CD4-positive, alpha-beta T cell treated with Interleukin-4 for 4 hours (primary cell): ENCODE data around the gene LETM1.

Experiments used
- DNase-seq: peaks from one replicate; pipeline ENCODE4 v3.0.0-alpha.2; 2020

The LETM1 gene

GRCh38 chr4:1804638-1805492 is 51.1 kb downstream of the LETM1 start:
- DNase-seq = no peak

GRCh38 chr4:1803523-1804423 is 52.2 kb downstream of the LETM1 start:
- no peak for DNase-seq

- no peak for DNase-seq
Observed at GRCh38 chr4:1802720-1803522, 53.0 kb downstream of the LETM1 start.

- DNase-seq = no peak
Observed at GRCh38 chr4:1802151-1802715, 53.7 kb downstream of the LETM1 start.

GRCh38 chr4:1801286-1801958 is 54.5 kb downstream of the LETM1 start:
- DNase-seq = no peak

- DNase-seq = no peak
Observed at GRCh38 chr4:1800805-1801204, 55.2 kb downstream of the LETM1 start.

GRCh38 chr4:1799387-1800375 is 56.3 kb downstream of the LETM1 start:
- DNase-seq = no peak

GRCh38 chr4:1798580-1799386 is 57.2 kb downstream of the LETM1 start:
- no peak for DNase-seq

- DNase-seq = no peak
Observed at GRCh38 chr4:1797861-1798579, 57.9 kb downstream of the LETM1 start.

- no peak for DNase-seq
Observed at GRCh38 chr4:1797298-1797860, 58.6 kb downstream of the LETM1 start.

- no peak for DNase-seq
Observed at GRCh38 chr4:1796486-1797204, 59.3 kb downstream of the LETM1 start.

- no peak for DNase-seq
Observed at GRCh38 chr4:1795299-1796195, 60.4 kb downstream of the LETM1 start.

- no peak for DNase-seq
Observed at GRCh38 chr4:1794809-1795298, 61.1 kb downstream of the LETM1 start.

- no peak for DNase-seq
Observed at GRCh38 chr4:1793940-1794808, 61.8 kb downstream of the LETM1 start.

GRCh38 chr4:1793496-1793840 is 62.5 kb downstream of the LETM1 start:
- DNase-seq = peak; percentile 5
